Measurements from ENCODE around the gene ACER3.

Gene ACER3

DNA sequence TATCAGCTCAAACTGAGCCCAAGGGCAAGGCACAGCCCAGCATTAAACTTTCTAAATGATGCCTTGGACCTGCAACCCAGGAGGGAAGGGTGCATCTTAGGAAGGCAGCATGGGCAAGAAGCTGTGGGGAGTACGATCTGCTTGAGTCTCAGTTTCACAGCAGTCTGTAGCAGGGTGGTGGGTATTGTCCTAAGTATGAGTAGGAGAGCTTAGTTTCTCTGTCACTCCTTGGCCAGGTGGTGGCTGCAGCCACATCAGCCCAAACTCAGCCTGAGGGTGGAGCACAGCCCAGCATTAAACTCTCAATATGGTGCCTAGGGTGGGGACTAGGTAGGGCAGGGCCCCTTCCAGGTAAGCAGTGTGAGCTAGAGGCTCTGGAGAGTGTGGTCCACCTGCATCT, 85.5 kb downstream of the ACER3 start:
- Histone ChIP-seq H3K9me3 (ENCODE audit: insufficient read depth, low read length) (peaks cover 6% of the 10 kb centered on the region), H3K9ac (ENCODE audit: low read length) (no peak overlapping the region), H3K79me2 (ENCODE audit: low read length) (peaks cover 6% of the 10 kb centered on the region), H3K36me3 (replicated peaks; ENCODE audit: low read depth, low read length) (peaks cover 6% of the 10 kb centered on the region), H3K27ac (ENCODE audit: low read length) (no peak overlapping the region), H3K4me2 (ENCODE audit: low read length) (no peak overlapping the region), H4K20me1 (ENCODE audit: insufficient read depth, low read length) (no peaks in the 10 kb centered on the region), H3K4me3 (ENCODE audit: low read length) (no peak overlapping the region), H3K4me1 (ENCODE audit: low read length) (no peaks in the 10 kb centered on the region), H2AFZ (ENCODE audit: low read depth, low read length) (no peak overlapping the region), H3K27me3 (ENCODE audit: low read depth, low read length) (no peaks in the 10 kb centered on the region)
- TF ChIP-seq EZH2phosphoT487 (IDR thresholded peaks at IDR 0.05; ENCODE audit: low read depth) = no peak
- TF ChIP-seq, protein P1, sequence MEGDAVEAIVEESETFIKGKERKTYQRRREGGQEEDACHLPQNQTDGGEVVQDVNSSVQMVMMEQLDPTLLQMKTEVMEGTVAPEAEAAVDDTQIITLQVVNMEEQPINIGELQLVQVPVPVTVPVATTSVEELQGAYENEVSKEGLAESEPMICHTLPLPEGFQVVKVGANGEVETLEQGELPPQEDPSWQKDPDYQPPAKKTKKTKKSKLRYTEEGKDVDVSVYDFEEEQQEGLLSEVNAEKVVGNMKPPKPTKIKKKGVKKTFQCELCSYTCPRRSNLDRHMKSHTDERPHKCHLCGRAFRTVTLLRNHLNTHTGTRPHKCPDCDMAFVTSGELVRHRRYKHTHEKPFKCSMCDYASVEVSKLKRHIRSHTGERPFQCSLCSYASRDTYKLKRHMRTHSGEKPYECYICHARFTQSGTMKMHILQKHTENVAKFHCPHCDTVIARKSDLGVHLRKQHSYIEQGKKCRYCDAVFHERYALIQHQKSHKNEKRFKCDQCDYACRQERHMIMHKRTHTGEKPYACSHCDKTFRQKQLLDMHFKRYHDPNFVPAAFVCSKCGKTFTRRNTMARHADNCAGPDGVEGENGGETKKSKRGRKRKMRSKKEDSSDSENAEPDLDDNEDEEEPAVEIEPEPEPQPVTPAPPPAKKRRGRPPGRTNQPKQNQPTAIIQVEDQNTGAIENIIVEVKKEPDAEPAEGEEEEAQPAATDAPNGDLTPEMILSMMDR (IDR thresholded peaks at IDR 0.05; ENCODE audit: low read depth, low read length) = no peak

GRCh38 chr11:76947190-76947589, 86.5 kb downstream of the ACER3 start:
- Histone ChIP-seq H3K4me1 (ENCODE audit: low read length) (no peaks in the 10 kb centered on the region), H3K79me2 (ENCODE audit: low read length) (peaks cover 6% of the 10 kb centered on the region), H3K27ac (ENCODE audit: low read length) (no peak overlapping the region), H2AFZ (ENCODE audit: low read depth, low read length) (no peak overlapping the region), H3K36me3 (replicated peaks; ENCODE audit: low read depth, low read length) (peaks cover 6% of the 10 kb centered on the region), H3K4me2 (ENCODE audit: low read length) (no peak overlapping the region), H3K9me3 (ENCODE audit: insufficient read depth, low read length) (peaks cover 6% of the 10 kb centered on the region), H3K4me3 (ENCODE audit: low read length) (no peak overlapping the region), H3K9ac (ENCODE audit: low read length) (no peak overlapping the region), H3K27me3 (ENCODE audit: low read depth, low read length) (no peaks in the 10 kb centered on the region), H4K20me1 (ENCODE audit: insufficient read depth, low read length) (no peaks in the 10 kb centered on the region)
- TF ChIP-seq EZH2phosphoT487 (IDR thresholded peaks at IDR 0.05; ENCODE audit: low read depth) = no peak
- TF ChIP-seq, protein P1 (IDR thresholded peaks at IDR 0.05; ENCODE audit: low read depth, low read length) = no peak

DNA sequence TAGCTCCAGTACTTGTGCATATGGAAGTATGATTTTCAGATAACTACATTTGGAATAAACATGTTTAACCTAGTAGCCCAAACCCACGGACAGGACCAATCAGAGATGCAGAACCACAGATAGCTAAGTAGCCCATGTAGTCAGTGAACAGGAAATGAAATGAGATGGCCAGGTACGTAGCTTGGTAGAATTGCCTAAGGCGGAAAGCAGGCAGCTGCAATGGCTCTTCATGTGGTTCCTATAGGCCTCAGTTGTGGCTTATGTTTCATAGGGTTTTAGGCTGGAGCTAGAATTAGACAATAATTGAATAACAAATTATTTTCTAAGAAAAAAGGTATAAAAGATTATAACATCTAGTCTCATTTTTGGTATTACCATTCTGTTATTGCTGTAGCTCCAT, 87.1 kb downstream of the ACER3 start:
- Histone ChIP-seq H3K27ac (ENCODE audit: low read length) (no peak overlapping the region), H4K20me1 (ENCODE audit: insufficient read depth, low read length) (no peaks in the 10 kb centered on the region), H3K4me2 (ENCODE audit: low read length) (no peak overlapping the region), H3K9me3 (ENCODE audit: insufficient read depth, low read length) (peaks cover 6% of the 10 kb centered on the region), H3K4me1 (ENCODE audit: low read length) (no peaks in the 10 kb centered on the region), H3K4me3 (ENCODE audit: low read length) (no peak overlapping the region), H3K36me3 (replicated peaks; ENCODE audit: low read depth, low read length) (peaks cover 6% of the 10 kb centered on the region), H3K79me2 (ENCODE audit: low read length) (peaks cover 6% of the 10 kb centered on the region), H2AFZ (ENCODE audit: low read depth, low read length) (no peak overlapping the region), H3K9ac (ENCODE audit: low read length) (no peak overlapping the region), H3K27me3 (ENCODE audit: low read depth, low read length) (no peaks in the 10 kb centered on the region)
- TF ChIP-seq, protein P1 (IDR thresholded peaks at IDR 0.05; ENCODE audit: low read depth, low read length) = no peak
- TF ChIP-seq EZH2phosphoT487 (IDR thresholded peaks at IDR 0.05; ENCODE audit: low read depth) = no peak

DNA sequence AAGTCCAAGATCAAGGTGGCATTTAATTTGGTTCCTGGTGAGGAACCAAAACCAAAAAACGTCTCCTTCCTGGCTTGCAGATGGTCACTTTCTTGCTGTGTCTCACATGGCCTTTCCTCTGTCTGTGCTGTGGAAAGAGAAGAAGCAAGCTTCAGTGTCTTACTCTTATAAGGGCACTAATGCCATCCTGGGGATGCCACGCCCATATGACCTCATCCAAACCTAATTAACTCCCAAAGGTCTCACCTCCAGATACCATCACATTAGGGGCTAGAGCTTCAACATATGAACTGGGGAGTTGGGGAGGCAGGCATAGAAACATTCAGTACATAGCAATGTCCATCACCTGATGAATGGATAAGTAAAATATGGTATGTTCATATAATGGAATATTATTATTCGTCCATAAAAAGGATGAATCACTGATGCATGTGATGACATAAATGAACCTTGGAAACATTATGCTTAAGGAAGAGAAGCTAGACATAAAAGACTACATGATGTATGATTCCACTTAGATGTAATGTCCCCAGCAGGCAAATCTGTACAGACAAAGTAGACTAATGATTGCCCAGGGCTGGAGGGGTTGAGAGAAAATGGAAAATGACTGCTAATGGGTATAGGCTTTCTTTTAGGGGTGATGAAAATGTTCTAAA, 94.9 kb downstream of the ACER3 start:
- no peaks in the 10 kb centered on the region for H3K79me2 ChIP-seq (ENCODE audit: low read length)
- no peak overlapping the region for H2AFZ ChIP-seq (ENCODE audit: low read depth, low read length)
- no peaks in the 10 kb centered on the region; the same call in 1 of the 2 replicates for H3K4me1 ChIP-seq (ENCODE audit: low read length)
- no peaks in the 10 kb centered on the region for H3K9me3 ChIP-seq (ENCODE audit: insufficient read depth, low read length)
- H3K27ac ChIP-seq (ENCODE audit: low read length) = no peak overlapping the region
- no peak overlapping the region for H3K4me3 ChIP-seq (ENCODE audit: low read length)
- H3K9ac ChIP-seq (ENCODE audit: low read length) = no peak overlapping the region
- H3K4me2 ChIP-seq (ENCODE audit: low read length) = no peak overlapping the region
- peaks cover 2% of the 10 kb centered on the region for H3K36me3 ChIP-seq (replicated peaks; ENCODE audit: low read depth, low read length)
- H4K20me1 ChIP-seq (ENCODE audit: insufficient read depth, low read length) = no peaks in the 10 kb centered on the region
- TF ChIP-seq, protein P1 (IDR thresholded peaks at IDR 0.05; ENCODE audit: low read depth, low read length) = no peak
- no peak for TF ChIP-seq EZH2phosphoT487 (IDR thresholded peaks at IDR 0.05; ENCODE audit: low read depth)
- no peaks in the 10 kb centered on the region for H3K27me3 ChIP-seq (ENCODE audit: low read depth, low read length)
